Kidney (tissue), 14 donors: ENCODE results near the gene CCDC78. TPM values are rescaled to one million over a fixed set of nuclear protein-coding genes. Genes with fewer than 3 reads are reported as not detected.

Experiments
- DNase-seq, 5 donors: peaks; one replicate each; pipeline ENCODE4 v3.0.0-alpha.2; 2013 to 2020
- FAIRE-seq: peaks from 2 replicates; lab custom pipeline; 2012; peaks lifted over from hg19 to GRCh38; lab: Jason Lieb, UNC
- H3K27ac ChIP-seq, 2 donors: one replicate each; pipeline ENCODE4 v1.7.0; 2013; ENCODE audit warnings: low read depth in 2 of 2, low read length in 2 of 2, inconsistent platforms in 1 of 2
- H3K27me3 ChIP-seq: one replicate; pipeline ENCODE4 v1.7.1; 2013; ENCODE audit warnings: low read length, inconsistent platforms; ENCODE audit not compliant: control insufficient read depth, insufficient read depth
- H3K36me3 ChIP-seq, 3 donors: one replicate each; pipeline versions ENCODE4 v1.7.0 to v1.7.1; 2013; ENCODE audit warnings: low read length in 3 of 3, control low read depth in 1 of 3, inconsistent platforms in 1 of 3; ENCODE audit not compliant: insufficient read depth in 3 of 3, control insufficient read depth in 2 of 3
- H3K4me1 ChIP-seq, 3 donors: one replicate each; pipeline versions ENCODE4 v1.7.0 to v1.7.1; 2013; ENCODE audit warnings: low read length in 3 of 3, inconsistent platforms in 1 of 3, low read depth in 1 of 3; ENCODE audit not compliant: control insufficient read depth in 2 of 3, insufficient read depth in 2 of 3
- H3K4me3 ChIP-seq, 3 donors: one replicate each; pipeline versions ENCODE4 v1.7.0 to v1.8.1; 2013; ENCODE audit warnings: low read length in 3 of 3, control low read depth in 1 of 3, inconsistent platforms in 1 of 3
- H3K9ac ChIP-seq, 3 donors: one replicate each; pipeline versions ENCODE4 v1.7.0 to v1.7.1; 2013; ENCODE audit warnings: low read length in 3 of 3, control low read depth in 1 of 3, inconsistent platforms in 1 of 3
- H3K9me3 ChIP-seq, 3 donors: one replicate each; pipeline versions ENCODE4 v1.7.0 to v1.7.1; 2013; ENCODE audit warnings: low read length in 3 of 3, control low read depth in 1 of 3, inconsistent platforms in 1 of 3; ENCODE audit not compliant: control insufficient read depth in 2 of 3, insufficient read depth in 1 of 3
- CTCF ChIP-seq: IDR thresholded peaks from 3 replicates; pipeline ENCODE4 v1.5.1; 2012; ENCODE audit warnings: mild to moderate bottlenecking, moderate library complexity, borderline replicate concordance; ENCODE audit not compliant: insufficient read depth; ENCODE audit errors: extremely low read depth
- intact Hi-C: fragments of 100-400 bp; cut with DNase I; formaldehyde crosslinking; loops from one replicate; pipeline ENCODE4 v1.11.1; 2022
- polyA plus RNA-seq: library from polyadenylated mRNA; stranded (reverse); fragments of 350-450 nt; fragmentation: Illumina TruSeq; extraction: RNeasy Lipid Tissue Mini Kit (QIAGEN cat#74804); gene quantifications from one replicate; pipeline ENCODE4 v1.2.3, GENCODE V29; 2014; ENCODE audit warnings: low read depth, low replicate concordance; ENCODE audit not compliant: insufficient read depth
- total RNA-seq: library from RNA; stranded (reverse); fragmentation: NEBNext Ultra II Directional; extraction: Animal tissue kit (Norgen Biotek cat#: 25700); gene quantifications from one replicate; pipeline ENCODE4 v1.2.1, GENCODE V29; 2021
- donor health status: control.
- donor health status: control.
- donor health status: control.
- donor health status: control.
- donor health status: control.
- donor health status: DM: yes; HTN: yes; CAD: no.
- donor health status: Normal renal cell carcinoma (clear cell type).

The CCDC78 gene
- total and polyA plus RNA-seq, 2 donors from 2014 or later = 1.3 to 2.6 TPM

GRCh38 chr16:766008-766819 is 40.0 kb upstream of the CCDC78 start:
- no peaks in the 10 kb centered on the region for H3K27me3 ChIP-seq

DNA sequence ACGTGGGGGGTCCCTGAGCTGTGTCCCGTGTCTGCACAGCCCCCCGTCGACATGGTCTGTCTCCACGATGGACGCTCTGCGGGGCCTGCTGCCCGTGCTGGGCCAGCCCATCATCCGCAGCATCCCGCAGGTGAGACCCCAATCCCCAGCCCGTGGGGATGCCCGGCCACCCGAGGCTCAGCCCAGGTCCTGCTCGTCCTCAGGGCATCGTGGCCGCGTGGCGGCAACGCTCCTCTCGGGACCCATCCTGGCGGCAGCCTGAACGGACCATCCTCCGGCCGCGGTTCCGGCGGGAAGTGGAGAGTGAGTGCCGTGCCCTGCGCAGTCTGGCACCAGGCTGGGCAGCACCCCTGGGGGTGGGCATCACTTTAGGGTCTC is 39.2 kb upstream of the CCDC78 start:
- DNase-seq (peak in 2 of 5 donors; percentile 45 to 70), FAIRE-seq (no peak)
- no peaks in the 10 kb centered on the region for H3K27me3 ChIP-seq

More at GRCh38 chr16:766008-766819, 40.0 kb upstream of the CCDC78 start:
- Histone ChIP-seq H3K27ac (no peak overlapping the region), H3K36me3 (no peaks in the 10 kb centered on the region), H3K9me3 (no peaks in the 10 kb centered on the region), H3K4me3 (no peak overlapping the region), H3K9ac (no peak overlapping the region), H3K4me1 (no peaks in the 10 kb centered on the region)
- FAIRE-seq = no peak
- DNase-seq = no peak
- no peak for TF ChIP-seq CTCF
- intact Hi-C loops = no loop called here

GRCh38 chr16:764848-765487 is 38.7 kb upstream of the CCDC78 start:
- Histone ChIP-seq H3K4me3 (no peak overlapping the region), H3K4me1 (no peaks in the 10 kb centered on the region), H3K9ac (no peak overlapping the region), H3K9me3 (no peaks in the 10 kb centered on the region), H3K27me3 (no peaks in the 10 kb centered on the region), H3K27ac (no peak overlapping the region), H3K36me3 (no peaks in the 10 kb centered on the region)
- no peak for TF ChIP-seq CTCF
- FAIRE-seq = no peak
- DNase-seq = peak in 1 of 5 donors; percentile 44
- intact Hi-C loops = no loop called here

More for the DNA sequence above, 39.2 kb upstream of the CCDC78 start:
- intact Hi-C loops = no loop called here
- Histone ChIP-seq H3K27ac (no peak overlapping the region), H3K4me1 (no peaks in the 10 kb centered on the region), H3K9ac (no peak overlapping the region), H3K9me3 (no peaks in the 10 kb centered on the region), H3K36me3 (no peaks in the 10 kb centered on the region), H3K4me3 (no peak overlapping the region)
- TF ChIP-seq CTCF = no peak
